K562 (cell line): ENCODE measurements around the gene MALAT1. TPM values are rescaled to one million over a fixed set of nuclear protein-coding genes. Genes with fewer than 3 reads are reported as not detected.

ENCODE experiments used
- BACH1 ChIP-seq: fragments of 200-800 bp; sonication (Bioruptor generic); IDR thresholded peaks from 2 replicates; pipeline ENCODE4 v1.6.1; 2016; ENCODE audit warnings: missing genetic modification characterization, missing compliant biosample characterization
- BCOR ChIP-seq: fragments of 450-650 bp; IDR thresholded peaks from 2 replicates; pipeline ENCODE4 v1.6.1; 2016
- C11orf30 ChIP-seq: fragments of 450-650 bp; IDR thresholded peaks from 2 replicates; pipeline ENCODE4 v1.6.1; 2016; ENCODE audit warnings: low read depth, mild to moderate bottlenecking
- ELF4 ChIP-seq: fragments of 450-650 bp; formaldehyde crosslinking; IDR thresholded peaks from 2 replicates; pipeline ENCODE4 v1.4.0; 2022; ENCODE audit warnings: missing genetic modification characterization
- EP300 ChIP-seq: IDR thresholded peaks from 2 replicates; pipeline ENCODE4 v1.6.1; 2012; ENCODE audit warnings: low read length, improper control_type of control experiment
- GABPA ChIP-seq: fragments of 200-800 bp; sonication (Bioruptor generic); conservative IDR thresholded peaks from 2 replicates; pipeline ENCODE4 v1.6.1; 2016; ENCODE audit warnings: low read depth, missing genetic modification characterization, missing compliant biosample characterization
- HLTF ChIP-seq: fragments of 450-650 bp; IDR thresholded peaks from 2 replicates; pipeline ENCODE4 v1.6.1; 2016
- HMGN3 ChIP-seq: IDR thresholded peaks from 2 replicates; pipeline ENCODE4 v1.6.1; 2011; ENCODE audit warnings: borderline replicate concordance, low read depth, mild to moderate bottlenecking, mixed read lengths, low read length; ENCODE audit not compliant: insufficient read length; ENCODE audit errors: extremely low read depth
- HNRNPLL ChIP-seq: fragments of 200-400 bp; formaldehyde crosslinking; IDR thresholded peaks from 2 replicates; pipeline ENCODE4 v1.6.1; 2017; ENCODE audit warnings: low read length, low read depth, mild to moderate bottlenecking; ENCODE audit not compliant: poor library complexity, severe bottlenecking
- LARP7 ChIP-seq: fragments of 450-650 bp; IDR thresholded peaks from 2 replicates; pipeline ENCODE4 v1.6.1; 2016
- MAFG ChIP-seq: fragments of 450-650 bp; conservative IDR thresholded peaks from 2 replicates; pipeline ENCODE4 v1.6.1; 2016; ENCODE audit warnings: missing genetic modification characterization, missing compliant biosample characterization
- MECOM ChIP-seq: fragments of 250-450 bp; sonication (Bioruptor Pico); IDR thresholded peaks from 2 replicates; pipeline ENCODE4 v1.8.0; 2022; ENCODE audit warnings: inconsistent platforms
- NBN ChIP-seq: fragments of 450-650 bp; IDR thresholded peaks from 2 replicates; pipeline ENCODE4 v1.6.1; 2016; ENCODE audit warnings: low read depth, mild to moderate bottlenecking
- POLR3A ChIP-seq: IDR thresholded peaks from 2 replicates; pipeline ENCODE4 v1.6.1; 2011; ENCODE audit warnings: borderline replicate concordance, mild to moderate bottlenecking, moderate library complexity; ENCODE audit not compliant: insufficient read length, insufficient read depth; ENCODE audit errors: extremely low read depth
- RBBP5 ChIP-seq: fragments of 200-600 bp; sonication (generic); IDR thresholded peaks from 2 replicates; pipeline ENCODE4 v1.6.1; 2012; ENCODE audit warnings: borderline replicate concordance, mild to moderate bottlenecking, low read length, control low read depth, inconsistent platforms; ENCODE audit not compliant: insufficient read depth, poor library complexity, severe bottlenecking
- RNF2 ChIP-seq: sonication (generic); IDR thresholded peaks from 2 replicates; pipeline ENCODE4 v1.6.1; 2016
- SMAD3 ChIP-seq: fragments of 450-650 bp; formaldehyde crosslinking; conservative IDR thresholded peaks from 2 replicates; pipeline ENCODE4 v1.4.0; 2020; ENCODE audit warnings: mild to moderate bottlenecking
- SMARCA5 ChIP-seq: fragments of 450-650 bp; IDR thresholded peaks from 2 replicates; pipeline ENCODE4 v1.6.1; 2016
- TBL1XR1 ChIP-seq, 2 experiments: IDR thresholded peaks; 2 replicates each; pipeline ENCODE4 v1.6.1; 2012; ENCODE audit warnings: improper control_type of control experiment in 2 of 2, low read length in 2 of 2, mild to moderate bottlenecking in 1 of 2
- ZBED1 ChIP-seq: IDR thresholded peaks from 2 replicates; pipeline ENCODE4 v1.6.1; 2014
- ZBTB12 ChIP-seq: fragments of 250-450 bp; sonication (Bioruptor Pico); IDR thresholded peaks from 2 replicates; pipeline ENCODE4 v1.4.0; 2020
- ZFPM2 ChIP-seq: fragments of 250-450 bp; sonication (Bioruptor Pico); IDR thresholded peaks from 2 replicates; pipeline ENCODE4 v1.5.1; 2022; ENCODE audit warnings: mild to moderate bottlenecking
- ZNF175 ChIP-seq: fragments of 200-800 bp; sonication (Bioruptor generic); IDR thresholded peaks from 2 replicates; pipeline ENCODE4 v1.6.1; 2016; ENCODE audit warnings: low read depth, mild to moderate bottlenecking, missing genetic modification characterization, missing compliant biosample characterization
- ZNF3 ChIP-seq: fragments of 250-450 bp; sonication (Bioruptor Pico); IDR thresholded peaks from 2 replicates; pipeline ENCODE4 v1.5.0; 2021; ENCODE audit warnings: mild to moderate bottlenecking, moderate library complexity
- ZNF57 ChIP-seq: fragments of 450-650 bp; formaldehyde crosslinking; IDR thresholded peaks from 2 replicates; pipeline ENCODE4 v1.4.0; 2020; ENCODE audit warnings: mild to moderate bottlenecking, moderate library complexity
- ZNF780A ChIP-seq: fragments of 250-450 bp; sonication (Bioruptor Pico); IDR thresholded peaks from 2 replicates; pipeline ENCODE4 v1.5.0; 2021; ENCODE audit warnings: mild to moderate bottlenecking
- polyA plus RNA-seq, 8 experiments: library from polyadenylated mRNA; depleted of rRNA in 4 of 8; stranded (reverse) in 5 of 8; unstranded in 3 of 8; fragments of >200 nt; fragmentation: Nextera tagmentation in 2 of 8; fragmentation: Illumina TruSeq in 1 of 8; extraction: Ambion mirVana in 2 of 8; extraction: Trizol in 1 of 8; gene quantifications; 2 replicates each; pipeline versions ENCODE4 v1.2.1 to v1.2.3, GENCODE V29; 2011 to 2014; ENCODE audit warnings: inconsistent platforms in 1 of 8, missing spikeins in 1 of 8
- total RNA-seq, 7 experiments: library from RNA; depleted of rRNA in 6 of 7; stranded (reverse); fragments of >200 nt in 6 of 7; fragmentation: Illumina TruSeq in 2 of 7; extraction: Trizol in 2 of 7; gene quantifications; 2 replicates each; pipeline versions ENCODE4 v1.2.1 to v1.2.3, GENCODE V29; 2011 to 2021; ENCODE audit warnings: low replicate concordance in 1 of 7
- TF ChIP-seq, protein P1 (sequence below), 2 experiments: fragments of 450-650 bp in 1 of 2; IDR thresholded peaks; 2 replicates each; pipeline ENCODE4 v1.6.1; 2011 to 2017; ENCODE audit warnings: low read depth in 2 of 2, antibody characterized with exemption in 1 of 2, borderline replicate concordance in 1 of 2, low read length in 1 of 2, mild to moderate bottlenecking in 1 of 2, mixed read lengths in 1 of 2; ENCODE audit not compliant: control insufficient read depth in 1 of 2

MALAT1 gene
- total and polyA plus RNA-seq, 9 of the 15 experiments (the other 6 are each of a cell fraction or from before 2014, with no cell fraction given): 363 to 8,715 (median 2,351) TPM

DNA sequence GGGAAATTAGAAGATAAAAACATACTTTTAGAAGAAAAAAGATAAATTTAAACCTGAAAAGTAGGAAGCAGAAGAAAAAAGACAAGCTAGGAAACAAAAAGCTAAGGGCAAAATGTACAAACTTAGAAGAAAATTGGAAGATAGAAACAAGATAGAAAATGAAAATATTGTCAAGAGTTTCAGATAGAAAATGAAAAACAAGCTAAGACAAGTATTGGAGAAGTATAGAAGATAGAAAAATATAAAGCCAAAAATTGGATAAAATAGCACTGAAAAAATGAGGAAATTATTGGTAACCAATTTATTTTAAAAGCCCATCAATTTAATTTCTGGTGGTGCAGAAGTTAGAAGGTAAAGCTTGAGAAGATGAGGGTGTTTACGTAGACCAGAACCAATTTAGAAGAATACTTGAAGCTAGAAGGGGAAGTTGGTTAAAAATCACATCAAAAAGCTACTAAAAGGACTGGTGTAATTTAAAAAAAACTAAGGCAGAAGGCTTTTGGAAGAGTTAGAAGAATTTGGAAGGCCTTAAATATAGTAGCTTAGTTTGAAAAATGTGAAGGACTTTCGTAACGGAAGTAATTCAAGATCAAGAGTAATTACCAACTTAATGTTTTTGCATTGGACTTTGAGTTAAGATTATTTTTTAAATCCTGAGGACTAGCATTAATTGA lies 1.0 kb downstream of the MALAT1 start (continued):
- TF ChIP-seq ZBTB12 (no peak), SMARCA5 (0 out of 2 replicates have a peak, but pooled peaks have one; percentile 35), SMAD3 (CRISPR knock-in tag) (0 out of 2 replicates have a peak, but pooled peaks have one; percentile 35), NBN (peak; percentile 29; the same call in 1 of the 2 replicates), HLTF (peak; percentile 88), ZNF3 (CRISPR knock-in tag) (peak; percentile 48; the same call in 1 of the 2 replicates), RBBP5 (no peak), MECOM (CRISPR knock-in tag) (no peak), HNRNPLL (no peak), ZFPM2 (peak; percentile 6; the same call in 1 of the 2 replicates), LARP7 (peak; percentile 100), ZBED1 (no peak), RNF2 (no peak; the same call in 1 of the 2 replicates), BCOR (no peak; the same call in 1 of the 2 replicates), POLR3A (no peak), C11orf30 (peak; percentile 8; the same call in 1 of the 2 replicates), TBL1XR1 (IDR thresholded peaks at IDR 0.05; ENCODE audit: low read length in 2 of 2) (peak in 1 of 2 experiments; percentile 54; a peak in 1 of 4 replicates), HMGN3 (no peak), ZNF175 (CRISPR knock-in tag) (0 out of 2 replicates have a peak, but pooled peaks have one; percentile 7), ZNF57 (CRISPR knock-in tag) (0 out of 2 replicates have a peak, but pooled peaks have one; percentile 12), MAFG (tag) (no peak), GABPA (tag) (no peak), BACH1 (tag) (peak; percentile 7; the same call in 1 of the 2 replicates), ZNF780A (CRISPR knock-in tag) (0 out of 2 replicates have a peak, but pooled peaks have one; percentile 4), ELF4 (CRISPR knock-in tag) (0 out of 2 replicates have a peak, but pooled peaks have one; percentile 3), EP300 (no peak)
- TF ChIP-seq, protein P1, sequence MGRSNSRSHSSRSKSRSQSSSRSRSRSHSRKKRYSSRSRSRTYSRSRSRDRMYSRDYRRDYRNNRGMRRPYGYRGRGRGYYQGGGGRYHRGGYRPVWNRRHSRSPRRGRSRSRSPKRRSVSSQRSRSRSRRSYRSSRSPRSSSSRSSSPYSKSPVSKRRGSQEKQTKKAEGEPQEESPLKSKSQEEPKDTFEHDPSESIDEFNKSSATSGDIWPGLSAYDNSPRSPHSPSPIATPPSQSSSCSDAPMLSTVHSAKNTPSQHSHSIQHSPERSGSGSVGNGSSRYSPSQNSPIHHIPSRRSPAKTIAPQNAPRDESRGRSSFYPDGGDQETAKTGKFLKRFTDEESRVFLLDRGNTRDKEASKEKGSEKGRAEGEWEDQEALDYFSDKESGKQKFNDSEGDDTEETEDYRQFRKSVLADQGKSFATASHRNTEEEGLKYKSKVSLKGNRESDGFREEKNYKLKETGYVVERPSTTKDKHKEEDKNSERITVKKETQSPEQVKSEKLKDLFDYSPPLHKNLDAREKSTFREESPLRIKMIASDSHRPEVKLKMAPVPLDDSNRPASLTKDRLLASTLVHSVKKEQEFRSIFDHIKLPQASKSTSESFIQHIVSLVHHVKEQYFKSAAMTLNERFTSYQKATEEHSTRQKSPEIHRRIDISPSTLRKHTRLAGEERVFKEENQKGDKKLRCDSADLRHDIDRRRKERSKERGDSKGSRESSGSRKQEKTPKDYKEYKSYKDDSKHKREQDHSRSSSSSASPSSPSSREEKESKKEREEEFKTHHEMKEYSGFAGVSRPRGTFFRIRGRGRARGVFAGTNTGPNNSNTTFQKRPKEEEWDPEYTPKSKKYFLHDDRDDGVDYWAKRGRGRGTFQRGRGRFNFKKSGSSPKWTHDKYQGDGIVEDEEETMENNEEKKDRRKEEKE (IDR thresholded peaks at IDR 0.05; ENCODE audit: borderline replicate concordance in 1 of 2, control insufficient read depth in 1 of 2, low read depth in 2 of 2, low read length in 1 of 2): peak; percentile 5 to 93; a peak in 1 of 4 replicates
